DOHH2 (cell line): ENCODE data around the gene TRAP1.

ENCODE experiments used
- H3F3A ChIP-seq: fragments of 200-600 bp; sonication (generic), shearing (Covaris generic); 2 replicates; pipeline ENCODE4 v1.6.0; 2016; ENCODE audit warnings: antibody characterized with exemption, mild to moderate bottlenecking; ENCODE audit not compliant: control insufficient read depth, insufficient read depth
- H3K27ac ChIP-seq: fragments of 200-600 bp; sonication (generic); 2 replicates; pipeline ENCODE4 v1.5.1; 2014; ENCODE audit warnings: low read depth, mild to moderate bottlenecking, low read length, moderate library complexity
- H3K27me3 ChIP-seq: fragments of 200-600 bp; sonication (generic); 2 replicates; pipeline ENCODE4 v1.6.1; 2014; ENCODE audit warnings: mild to moderate bottlenecking, low read length, mixed read lengths; ENCODE audit not compliant: control insufficient read depth
- H3K36me3 ChIP-seq: fragments of 200-600 bp; sonication (generic); 2 replicates; pipeline ENCODE4 v1.6.1; 2014; ENCODE audit warnings: mild to moderate bottlenecking, low read length, moderate library complexity, mixed read lengths; ENCODE audit not compliant: control insufficient read depth
- H3K4me1 ChIP-seq: fragments of 200-600 bp; sonication (generic); 2 replicates; pipeline ENCODE4 v1.6.1; 2014; ENCODE audit warnings: mild to moderate bottlenecking, low read length, mixed read lengths; ENCODE audit not compliant: control insufficient read depth
- H3K4me2 ChIP-seq: fragments of 200-600 bp; sonication (generic); 2 replicates; pipeline ENCODE4 v1.6.0; 2014; ENCODE audit warnings: mild to moderate bottlenecking, low read length, moderate library complexity
- H3K4me3 ChIP-seq: fragments of 200-600 bp; sonication (generic); 2 replicates; pipeline ENCODE4 v1.5.1; 2014; ENCODE audit warnings: mild to moderate bottlenecking, low read length, mixed read lengths
- H3K79me2 ChIP-seq: fragments of 200-600 bp; sonication (generic); 2 replicates; pipeline ENCODE4 v1.6.1; 2014; ENCODE audit warnings: mild to moderate bottlenecking, low read length, mixed read lengths; ENCODE audit not compliant: control insufficient read depth
- H3K9me2 ChIP-seq: fragments of 200-600 bp; sonication (generic); replicated peaks from 2 replicates; pipeline ENCODE4 v1.6.1; 2014; ENCODE audit warnings: mild to moderate bottlenecking, low read length, mixed read lengths; ENCODE audit not compliant: control insufficient read depth
- H3K9me3 ChIP-seq: fragments of 200-600 bp; sonication (generic); 2 replicates; pipeline ENCODE4 v1.6.1; 2014; ENCODE audit warnings: antibody characterized with exemption, low read length, mixed read lengths; ENCODE audit not compliant: control insufficient read depth, insufficient read depth
- H4K20me1 ChIP-seq: fragments of 200-600 bp; sonication (generic); 2 replicates; pipeline ENCODE4 v1.6.0; 2014; ENCODE audit warnings: low read depth, mild to moderate bottlenecking, antibody characterized with exemption, low read length, moderate library complexity; ENCODE audit not compliant: control insufficient read depth, insufficient read depth
- EZH2phosphoT487 ChIP-seq: fragments of 200-600 bp; sonication (generic); IDR thresholded peaks from 2 replicates; pipeline ENCODE4 v1.6.1; 2017; ENCODE audit warnings: borderline replicate concordance, mild to moderate bottlenecking, antibody characterized with exemption, low read length, moderate library complexity, mixed read lengths
- TF ChIP-seq, protein P1 (sequence below): fragments of 200-600 bp; sonication (generic); IDR thresholded peaks from one replicate; pipeline ENCODE4 v1.5.1; 2014; ENCODE audit warnings: antibody characterized with exemption, mild to moderate bottlenecking, low read depth, low read length; ENCODE audit not compliant: poor library complexity, severe bottlenecking

TRAP1 gene

DNA sequence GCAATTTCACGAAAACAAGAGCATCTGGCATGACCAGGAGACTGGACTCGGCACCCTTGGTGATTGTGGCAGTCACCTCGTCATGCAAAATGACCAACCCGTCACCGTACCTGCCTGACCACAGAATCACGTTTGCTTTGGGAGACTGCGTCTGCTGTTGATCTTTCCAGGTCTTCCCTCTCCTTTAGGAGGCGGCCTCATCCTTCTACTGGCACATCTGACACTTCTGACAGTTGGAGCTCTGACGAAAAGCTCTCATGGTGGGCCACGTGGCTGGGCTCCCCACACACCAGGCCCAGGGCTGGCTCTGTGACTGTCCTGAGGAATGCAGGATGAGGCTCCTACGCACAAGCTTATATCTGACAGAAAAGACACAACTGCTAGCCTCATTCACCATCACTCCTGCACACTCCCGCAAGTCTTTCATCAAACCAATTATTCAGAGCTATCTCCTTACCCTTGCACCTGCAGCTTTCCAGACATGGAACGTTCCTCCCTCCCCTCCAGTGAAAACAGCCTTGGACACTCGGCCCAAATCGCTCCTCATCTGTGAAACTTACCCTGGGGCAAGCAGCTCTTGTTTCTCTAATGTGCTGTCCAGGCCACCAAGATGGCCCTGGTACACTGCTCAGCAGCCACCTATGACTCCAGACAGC lies 3.6 kb downstream of the TRAP1 start:
- H4K20me1 ChIP-seq: peaks cover 7% of the 10 kb centered on the region; the same call in 1 of the 2 replicates
- no peak overlapping the region for H3K27ac ChIP-seq

DNA sequence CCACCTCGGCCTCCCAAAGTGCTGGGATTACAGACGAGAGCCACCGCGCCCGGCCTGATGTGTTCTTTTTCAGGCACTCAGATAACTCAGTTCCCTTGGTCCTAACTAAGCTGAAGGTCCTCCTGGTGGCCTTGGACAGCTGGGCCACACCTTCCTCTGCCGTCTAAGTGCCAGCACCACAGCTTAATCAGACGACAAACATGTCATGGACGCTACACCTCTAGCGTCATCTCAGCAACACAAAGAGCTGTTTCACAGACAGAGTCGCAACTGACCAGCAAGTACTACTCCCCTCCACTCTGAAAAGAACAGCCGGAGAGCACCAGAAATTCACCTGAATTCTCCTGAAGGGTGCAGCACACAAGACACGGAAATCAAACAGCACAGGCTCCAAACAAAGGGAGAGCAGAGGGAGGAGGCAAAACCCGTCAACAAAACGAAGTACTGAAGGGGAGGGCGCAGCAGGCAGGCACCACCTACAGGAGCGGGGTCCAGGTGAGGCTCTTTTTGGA lies 4.4 kb downstream of the TRAP1 start:
- Histone ChIP-seq H3K27ac (no peak overlapping the region), H4K20me1 (peaks cover 7% of the 10 kb centered on the region; the same call in 1 of the 2 replicates), H3K4me3 (no peak overlapping the region), H3K4me1 (peaks cover 30% of the 10 kb centered on the region), H3F3A (no peaks in the 10 kb centered on the region), H3K9me2 (no peaks in the 10 kb centered on the region), H3K9me3 (no peaks in the 10 kb centered on the region), H3K27me3 (no peaks in the 10 kb centered on the region), H3K36me3 (peaks cover 72% of the 10 kb centered on the region), H3K4me2 (no peak overlapping the region; the same call in 1 of the 2 replicates), H3K79me2 (peaks cover 99% of the 10 kb centered on the region)
- TF ChIP-seq EZH2phosphoT487: no peak
- TF ChIP-seq, protein P1, sequence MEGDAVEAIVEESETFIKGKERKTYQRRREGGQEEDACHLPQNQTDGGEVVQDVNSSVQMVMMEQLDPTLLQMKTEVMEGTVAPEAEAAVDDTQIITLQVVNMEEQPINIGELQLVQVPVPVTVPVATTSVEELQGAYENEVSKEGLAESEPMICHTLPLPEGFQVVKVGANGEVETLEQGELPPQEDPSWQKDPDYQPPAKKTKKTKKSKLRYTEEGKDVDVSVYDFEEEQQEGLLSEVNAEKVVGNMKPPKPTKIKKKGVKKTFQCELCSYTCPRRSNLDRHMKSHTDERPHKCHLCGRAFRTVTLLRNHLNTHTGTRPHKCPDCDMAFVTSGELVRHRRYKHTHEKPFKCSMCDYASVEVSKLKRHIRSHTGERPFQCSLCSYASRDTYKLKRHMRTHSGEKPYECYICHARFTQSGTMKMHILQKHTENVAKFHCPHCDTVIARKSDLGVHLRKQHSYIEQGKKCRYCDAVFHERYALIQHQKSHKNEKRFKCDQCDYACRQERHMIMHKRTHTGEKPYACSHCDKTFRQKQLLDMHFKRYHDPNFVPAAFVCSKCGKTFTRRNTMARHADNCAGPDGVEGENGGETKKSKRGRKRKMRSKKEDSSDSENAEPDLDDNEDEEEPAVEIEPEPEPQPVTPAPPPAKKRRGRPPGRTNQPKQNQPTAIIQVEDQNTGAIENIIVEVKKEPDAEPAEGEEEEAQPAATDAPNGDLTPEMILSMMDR: no peak

More for the DNA sequence above, 3.6 kb downstream of the TRAP1 start:
- H3K4me3 ChIP-seq: no peak overlapping the region
- H3K4me2 ChIP-seq: peak overlapping the region; percentile 16; the same call in 1 of the 2 replicates
- peaks cover 35% of the 10 kb centered on the region for H3K4me1 ChIP-seq
- peaks cover 69% of the 10 kb centered on the region for H3K36me3 ChIP-seq
- no peaks in the 10 kb centered on the region for H3K27me3 ChIP-seq
- no peaks in the 10 kb centered on the region for H3K9me2 ChIP-seq
- no peaks in the 10 kb centered on the region for H3K9me3 ChIP-seq
- no peak for TF ChIP-seq EZH2phosphoT487
- no peaks in the 10 kb centered on the region for H3F3A ChIP-seq
- H3K79me2 ChIP-seq: peaks cover 96% of the 10 kb centered on the region

DNA sequence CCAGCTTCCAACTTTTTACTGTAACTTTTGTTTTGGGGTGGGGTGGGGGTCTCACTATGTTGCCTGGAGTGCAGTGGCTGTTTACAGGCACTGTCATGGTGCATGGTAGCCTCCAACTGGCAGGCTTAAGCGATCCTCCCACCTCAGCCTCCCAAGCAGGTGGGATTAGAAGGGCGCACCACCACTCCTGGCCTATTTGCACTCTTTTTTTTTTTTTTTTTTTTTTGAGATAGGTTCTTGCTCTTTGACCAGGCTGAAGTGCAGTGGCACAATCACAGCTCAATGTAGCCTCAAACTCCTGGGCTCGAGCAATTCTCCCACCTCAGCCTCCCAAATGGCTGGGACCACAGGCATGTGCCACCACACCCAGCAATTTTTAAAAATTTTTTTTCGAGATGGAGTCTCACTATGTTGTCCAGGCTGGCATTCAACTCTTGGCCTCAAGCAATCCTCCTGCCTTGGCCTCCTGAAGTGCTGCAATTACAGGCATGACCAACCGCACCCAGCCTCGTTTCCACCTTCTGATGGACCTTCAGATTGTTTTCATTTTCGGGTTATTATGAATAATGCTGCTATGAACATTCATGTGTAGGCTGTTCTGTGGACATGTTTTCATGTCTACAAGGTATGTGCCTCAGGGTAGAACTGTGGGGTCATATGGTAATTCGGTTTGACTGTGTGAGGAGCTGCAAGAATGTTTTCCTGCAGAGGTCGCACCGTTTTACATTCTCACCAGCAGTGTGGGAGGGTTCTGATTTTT lies 10.9 kb downstream of the TRAP1 start:
- no peaks in the 10 kb centered on the region for H3K27me3 ChIP-seq
- H3K4me1 ChIP-seq: peaks cover 6% of the 10 kb centered on the region
- H3K27ac ChIP-seq: no peak overlapping the region
- peaks cover 59% of the 10 kb centered on the region for H3K36me3 ChIP-seq
- peaks cover 98% of the 10 kb centered on the region for H3K79me2 ChIP-seq
- TF ChIP-seq, protein P1: no peak
- TF ChIP-seq EZH2phosphoT487: no peak
- H3K4me2 ChIP-seq: no peak overlapping the region
- no peaks in the 10 kb centered on the region for H3K9me3 ChIP-seq
- H4K20me1 ChIP-seq: 0 out of 2 replicates have a peak, but pooled peaks cover 4% of the 10 kb centered on the region
- no peaks in the 10 kb centered on the region for H3K9me2 ChIP-seq
- H3F3A ChIP-seq: 0 out of 2 replicates have a peak, but pooled peaks cover 3% of the 10 kb centered on the region
- H3K4me3 ChIP-seq: no peak overlapping the region

GRCh38 chr16:3702082-3702481 lies 15.2 kb downstream of the TRAP1 start:
- Histone ChIP-seq H3K27ac (no peak overlapping the region), H4K20me1 (0 out of 2 replicates have a peak, but pooled peaks cover 4% of the 10 kb centered on the region), H3K4me2 (no peak overlapping the region), H3K4me3 (no peak overlapping the region), H3K4me1 (peaks cover 6% of the 10 kb centered on the region), H3K9me3 (no peaks in the 10 kb centered on the region), H3F3A (0 out of 2 replicates have a peak, but pooled peaks cover 3% of the 10 kb centered on the region), H3K79me2 (peaks cover 98% of the 10 kb centered on the region), H3K36me3 (peaks cover 54% of the 10 kb centered on the region), H3K27me3 (no peaks in the 10 kb centered on the region), H3K9me2 (no peaks in the 10 kb centered on the region)
- TF ChIP-seq, protein P1: no peak
- TF ChIP-seq EZH2phosphoT487: no peak
